HepG2 (cell line): ENCODE results near the gene USP12. TPM values are rescaled to one million over a fixed set of nuclear protein-coding genes. Genes with fewer than 3 reads are reported as not detected.
A peak's percentile ranks its signal among the peaks of the same experiment; 100 is the strongest.

Experiments used
- ATAC-seq: fragments of 200-7000 bp; cut with Tn5 transposase; 3 replicates; pipeline ENCODE4 v1.9.1; 2020; ENCODE audit warnings: mild to moderate bottlenecking, moderate library complexity
- BruUV-seq: library from RNA; stranded (reverse); fragments of 400-500 nt; replicated peaks from 2 replicates; lab custom pipeline; 2021; lab: Mats Ljungman, UMichigan
- CTCF ChIA-PET: fragments of 300-600 bp; formaldehyde crosslinking; extraction: SDS; loops from one replicate; lab custom pipeline; 2021; ENCODE audit warnings: low total read pairs, inconsistent platforms, low intra/inter-chr PET ratio; lab: Yijun Ruan, JAX
- POLR2A ChIA-PET: fragments of 350-600 bp; sonication (Branson Sonifier 250); formaldehyde crosslinking; loops from one replicate; lab custom pipeline; 2020; ENCODE audit warnings: antibody characterized with exemption, inconsistent platforms; lab: Yijun Ruan, JAX
- DNase-seq: peaks from one replicate; pipeline ENCODE4 v3.0.0-alpha.2; 2015; ENCODE audit warnings: low spot score
- FAIRE-seq: peaks from 3 replicates; lab custom pipeline; 2011; peaks lifted over from hg19 to GRCh38; lab: Jason Lieb, UNC
- H2AFZ ChIP-seq: one replicate; pipeline ENCODE4 v1.6.1; 2011; ENCODE audit warnings: low read length, inconsistent platforms
- H3K27ac ChIP-seq: fragments of 300-600 bp; 3 replicates; pipeline ENCODE4 v1.8.0; 2011; ENCODE audit warnings: mixed run types, mild to moderate bottlenecking, mixed read lengths, low read length, inconsistent platforms; ENCODE audit not compliant: insufficient read depth; ENCODE audit errors: extremely low read length
- H3K27me3 ChIP-seq, 2 experiments: fragments of 200-600 bp in 1 of 2; 2 replicates in 1 of 2; 3 replicates in 1 of 2; pipeline versions ENCODE4 v1.6.0 to v1.8.0; 2011; ENCODE audit warnings: low read length in 2 of 2, mild to moderate bottlenecking in 2 of 2, moderate library complexity in 2 of 2, inconsistent platforms in 1 of 2; ENCODE audit not compliant: insufficient read depth in 2 of 2, control insufficient read depth in 1 of 2
- H3K36me3 ChIP-seq, 2 experiments: fragments of 200-600 bp in 1 of 2; replicated peaks in 1 of 2; 2 replicates in 1 of 2; 3 replicates in 1 of 2; pipeline versions ENCODE4 v1.5.1 to v1.8.0; 2011; ENCODE audit warnings: low read length in 2 of 2, inconsistent platforms in 1 of 2; ENCODE audit not compliant: insufficient read depth in 2 of 2, control insufficient read depth in 1 of 2
- H3K4me1 ChIP-seq: 2 replicates; pipeline ENCODE4 v1.5.1; 2012; ENCODE audit warnings: low read length, inconsistent platforms; ENCODE audit not compliant: insufficient read depth
- H3K4me2 ChIP-seq: 2 replicates; pipeline ENCODE4 v1.6.0; 2011; ENCODE audit warnings: low read depth, low read length, inconsistent platforms
- H3K4me3 ChIP-seq, 3 experiments: fragments of 200-600 bp in 1 of 3; sonication (generic), shearing (Covaris generic) in 1 of 3; replicated peaks in 1 of 3; 2 replicates each; pipeline ENCODE4 v1.5.1; 2011 to 2016; ENCODE audit warnings: low read length in 3 of 3, inconsistent platforms in 2 of 3, low read depth in 2 of 3, mild to moderate bottlenecking in 2 of 3, control low read depth in 1 of 3, mixed read lengths in 1 of 3; ENCODE audit not compliant: insufficient read depth in 1 of 3
- H3K79me2 ChIP-seq: one replicate; pipeline ENCODE4 v1.6.1; 2011; ENCODE audit warnings: low read length, inconsistent platforms; ENCODE audit not compliant: insufficient read depth
- H3K9ac ChIP-seq: 2 replicates; pipeline ENCODE4 v1.6.0; 2011; ENCODE audit warnings: mild to moderate bottlenecking, low read depth, low read length, inconsistent platforms; ENCODE audit not compliant: insufficient read depth
- H3K9me3 ChIP-seq: 2 replicates; pipeline ENCODE4 v1.5.1; 2012; ENCODE audit warnings: mild to moderate bottlenecking, low read length
- H4K20me1 ChIP-seq: 2 replicates; pipeline ENCODE4 v1.6.0; 2011; ENCODE audit warnings: inconsistent platforms, mild to moderate bottlenecking, low read length, moderate library complexity; ENCODE audit not compliant: insufficient read depth
- KMT2B ChIP-seq: IDR thresholded peaks from 2 replicates; pipeline ENCODE4 v1.6.1; 2016; ENCODE audit warnings: missing genetic modification reagents, missing compliant biosample characterization
- PHF21A ChIP-seq: sonication (generic); formaldehyde crosslinking; IDR thresholded peaks from 2 replicates; pipeline ENCODE4 v1.5.0; 2020; ENCODE audit warnings: mild to moderate bottlenecking, missing genetic modification reagents
- ZBTB25 ChIP-seq: IDR thresholded peaks from 2 replicates; pipeline ENCODE4 v1.6.1; 2018; ENCODE audit warnings: missing genetic modification reagents
- ZBTB7B ChIP-seq: sonication (generic); formaldehyde crosslinking; IDR thresholded peaks from 2 replicates; pipeline ENCODE4 v1.4.0; 2020; ENCODE audit warnings: missing genetic modification reagents
- ZGPAT ChIP-seq: IDR thresholded peaks from 2 replicates; pipeline ENCODE4 v1.6.1; 2016; ENCODE audit warnings: mild to moderate bottlenecking
- ZNF407 ChIP-seq: sonication (generic); formaldehyde crosslinking; IDR thresholded peaks from one replicate; pipeline ENCODE4 v1.5.1; 2020; ENCODE audit warnings: mild to moderate bottlenecking, missing genetic modification reagents; ENCODE audit errors: not compliant biosample characterization
- WGBS: methylation state at CpG from one replicate; pipeline ENCODE4 v1.1.6; 2017; ENCODE audit warnings: low lambda C conversion rate; 5-methylcytosine and 5-hydroxymethylcytosine counted together
- in situ Hi-C: cut with HindIII; loops from 2 replicates; pipeline ENCODE4 v1.10.0; 2017; ENCODE audit warnings: low pct_unique_long_range_greater_than_20kb; ENCODE audit not compliant: extremely low pct_ligation_motif_present
- intact Hi-C: fragments of 100-400 bp; cut with micrococcal nuclease; formaldehyde crosslinking; loops from one replicate; pipeline ENCODE4 v1.10.0; 2022; ENCODE audit not compliant: unreplicated experiment
- polyA plus RNA-seq, 8 experiments: library from polyadenylated mRNA; depleted of rRNA in 3 of 8; stranded (reverse) in 7 of 8; unstranded in 1 of 8; fragments of >200 nt; fragmentation: Illumina TruSeq in 4 of 8; extraction: Trizol in 4 of 8; gene quantifications; 2 replicates each; pipeline versions ENCODE4 v1.2.1 to v1.2.3, GENCODE V29; 2011 to 2016; ENCODE audit warnings: low read depth in 4 of 8, missing spikeins in 1 of 8, mixed read lengths in 1 of 8; ENCODE audit not compliant: insufficient read depth in 1 of 8
- total RNA-seq, 5 experiments: library from RNA; depleted of rRNA; stranded (reverse); fragments of >200 nt; fragmentation: Illumina TruSeq; extraction: Trizol; gene quantifications; 2 replicates each; pipeline ENCODE4 v1.2.3, GENCODE V29; 2016; ENCODE audit warnings: low read depth in 1 of 5
- TF ChIP-seq, protein P1 (sequence below): IDR thresholded peaks from 2 replicates; pipeline ENCODE4 v1.4.0; 2020; ENCODE audit warnings: mild to moderate bottlenecking, missing genetic modification reagents

Gene USP12
- total and polyA plus RNA-seq, 2 of the 13 experiments (the other 11 are each of a cell fraction or from before 2014, with no cell fraction given) = 9.8 to 19.5 TPM

- no TSS peak for BruUV-seq
- Histone ChIP-seq H3K4me3 (peak overlapping the region; percentile 82 to 87 (median 83)), H4K20me1 (peaks cover 5% of the 10 kb centered on the region), H3K79me2 (peaks cover 46% of the 10 kb centered on the region), H3K9me3 (no peaks in the 10 kb centered on the region), H3K36me3 (no peaks in the 10 kb centered on the region), H2AFZ (peak overlapping the region; percentile 49), H3K27me3 (peaks cover 0 to 3% of the 10 kb centered on the region in 2 experiments; a peak in 1 of 5 replicates), H3K9ac (peak overlapping the region; percentile 81), H3K4me1 (peaks cover 33% of the 10 kb centered on the region), H3K27ac (peak overlapping the region; percentile 77), H3K4me2 (peak overlapping the region; percentile 90)
- DNase-seq (peak; percentile 33), FAIRE-seq (no peak), ATAC-seq (peak; percentile 38)
- ChIA-PET POLR2A (interaction anchor here (0.6 to 1.3 kb wide), 4 partner anchors 12 to 179 kb away, joined by 3 to 5 read pairs (median 4); no protein-coding TSS in a partner anchor), CTCF (no interaction called here)
- in situ Hi-C loops (loop anchor here (10.0 kb wide), 1 partner anchor 176 kb away; no protein-coding TSS in a partner anchor), intact Hi-C loops (loop anchor here (2.0 to 5.0 kb wide), 3 partner anchors 82 to 223 kb away; partner anchors contain the start of gene RPL21)
- WGBS = 1% methylated on average over 22 of the region's 56 CpGs
- 0 out of 2 replicates have a peak, but pooled peaks have one; percentile 36 for TF ChIP-seq KMT2B (CRISPR knock-in tag)
- TF ChIP-seq ZGPAT (CRISPR knock-in tag) = peak; percentile 26; the same call in 1 of the 2 replicates
- TF ChIP-seq ZBTB7B (CRISPR knock-in tag) = 0 out of 2 replicates have a peak, but pooled peaks have one; percentile 20
- TF ChIP-seq PHF21A (CRISPR knock-in tag) = peak; percentile 31; the same call in 1 of the 2 replicates
- TF ChIP-seq, protein P1, sequence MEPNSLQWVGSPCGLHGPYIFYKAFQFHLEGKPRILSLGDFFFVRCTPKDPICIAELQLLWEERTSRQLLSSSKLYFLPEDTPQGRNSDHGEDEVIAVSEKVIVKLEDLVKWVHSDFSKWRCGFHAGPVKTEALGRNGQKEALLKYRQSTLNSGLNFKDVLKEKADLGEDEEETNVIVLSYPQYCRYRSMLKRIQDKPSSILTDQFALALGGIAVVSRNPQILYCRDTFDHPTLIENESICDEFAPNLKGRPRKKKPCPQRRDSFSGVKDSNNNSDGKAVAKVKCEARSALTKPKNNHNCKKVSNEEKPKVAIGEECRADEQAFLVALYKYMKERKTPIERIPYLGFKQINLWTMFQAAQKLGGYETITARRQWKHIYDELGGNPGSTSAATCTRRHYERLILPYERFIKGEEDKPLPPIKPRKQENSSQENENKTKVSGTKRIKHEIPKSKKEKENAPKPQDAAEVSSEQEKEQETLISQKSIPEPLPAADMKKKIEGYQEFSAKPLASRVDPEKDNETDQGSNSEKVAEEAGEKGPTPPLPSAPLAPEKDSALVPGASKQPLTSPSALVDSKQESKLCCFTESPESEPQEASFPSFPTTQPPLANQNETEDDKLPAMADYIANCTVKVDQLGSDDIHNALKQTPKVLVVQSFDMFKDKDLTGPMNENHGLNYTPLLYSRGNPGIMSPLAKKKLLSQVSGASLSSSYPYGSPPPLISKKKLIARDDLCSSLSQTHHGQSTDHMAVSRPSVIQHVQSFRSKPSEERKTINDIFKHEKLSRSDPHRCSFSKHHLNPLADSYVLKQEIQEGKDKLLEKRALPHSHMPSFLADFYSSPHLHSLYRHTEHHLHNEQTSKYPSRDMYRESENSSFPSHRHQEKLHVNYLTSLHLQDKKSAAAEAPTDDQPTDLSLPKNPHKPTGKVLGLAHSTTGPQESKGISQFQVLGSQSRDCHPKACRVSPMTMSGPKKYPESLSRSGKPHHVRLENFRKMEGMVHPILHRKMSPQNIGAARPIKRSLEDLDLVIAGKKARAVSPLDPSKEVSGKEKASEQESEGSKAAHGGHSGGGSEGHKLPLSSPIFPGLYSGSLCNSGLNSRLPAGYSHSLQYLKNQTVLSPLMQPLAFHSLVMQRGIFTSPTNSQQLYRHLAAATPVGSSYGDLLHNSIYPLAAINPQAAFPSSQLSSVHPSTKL (CRISPR knock-in tag) = peak; percentile 31; the same call in 1 of the 2 replicates
- TF ChIP-seq ZBTB25 = no peak
- TF ChIP-seq ZNF407 = no peak
Observed at GRCh38 chr13:27170516-27171243, 931 bp downstream of the USP12 start.
